NCI-H345 treated with DMSO at 0.1 percent for 48 hours (cell line): ENCODE measurements around the gene ELOVL3.
"Not testable (repeated sequence)": the region's sequence is repeated elsewhere in the genome, so short reads cannot be mapped to it uniquely, and the experiment has no call there.

ENCODE experiments used
- DNase-seq: peaks from one replicate; lab custom pipeline; 2025; ENCODE audit not compliant: unreplicated experiment; lab: John Stamatoyannopoulos, UW

Gene ELOVL3

GRCh38 chr10:102225646-102226541, at the start of gene ELOVL3:
ELOVL3 (plus strand) TSS chr10:102226299; CDS start chr10:102226549, 250 bp downstream.
- DNase-seq = no peak

- DNase-seq = no peak
These were observed 41.5 kb upstream of the ELOVL3 start for GRCh38 chr10:102184606-102185005.

- no peak for DNase-seq
These were observed 40.8 kb upstream of the ELOVL3 start for GRCh38 chr10:102185272-102185671.

GRCh38 chr10:102185811-102186527, 40.1 kb upstream of the ELOVL3 start:
- DNase-seq = no peak

- no peak for DNase-seq
These were observed 37.7 kb upstream of the ELOVL3 start for GRCh38 chr10:102188298-102188940.

GRCh38 chr10:102188941-102189898, 36.9 kb upstream of the ELOVL3 start:
- DNase-seq = not testable (repeated sequence)

GRCh38 chr10:102191956-102192355, 34.1 kb upstream of the ELOVL3 start:
- no peak for DNase-seq

GRCh38 chr10:102195296-102195870, 30.7 kb upstream of the ELOVL3 start:
- DNase-seq = no peak

- no peak for DNase-seq
These were observed 29.2 kb upstream of the ELOVL3 start for GRCh38 chr10:102196893-102197292.

GRCh38 chr10:102198027-102198426, 28.1 kb upstream of the ELOVL3 start:
- no peak for DNase-seq

- DNase-seq = no peak
These were observed 25.1 kb upstream of the ELOVL3 start for GRCh38 chr10:102200751-102201640.

- DNase-seq = no peak
These were observed 23.7 kb upstream of the ELOVL3 start for GRCh38 chr10:102202386-102202785.

- DNase-seq = no peak
These were observed 17.6 kb upstream of the ELOVL3 start for GRCh38 chr10:102208311-102209035.

- DNase-seq = no peak
These were observed 14.3 kb upstream of the ELOVL3 start for GRCh38 chr10:102211615-102212299.

GRCh38 chr10:102213599-102213998, 12.5 kb upstream of the ELOVL3 start:
- not testable (repeated sequence) for DNase-seq

GRCh38 chr10:102219370-102219769, 6.7 kb upstream of the ELOVL3 start:
- DNase-seq = no peak

GRCh38 chr10:102220612-102221011, 5.5 kb upstream of the ELOVL3 start:
- DNase-seq = no peak

- DNase-seq = no peak
These were observed 3.3 kb upstream of the ELOVL3 start for GRCh38 chr10:102222797-102223196.
